Breast epithelium (tissue), 3 donors: ENCODE data around the gene VAPB.

Experiments used
- POLR2AphosphoS5 ChIP-seq, 3 donors: sonication (generic); formaldehyde crosslinking; IDR thresholded peaks; one replicate each; pipeline ENCODE4 v1.6.1; 2017; ENCODE audit warnings: antibody characterized with exemption in 3 of 3
- TF ChIP-seq, protein P1 (sequence below), 3 donors: fragments of 450-650 bp; IDR thresholded peaks; one replicate each; pipeline ENCODE4 v1.5.1; 2016 to 2017; ENCODE audit warnings: antibody characterized with exemption in 3 of 3, mild to moderate bottlenecking in 3 of 3, moderate library complexity in 3 of 3

DNA sequence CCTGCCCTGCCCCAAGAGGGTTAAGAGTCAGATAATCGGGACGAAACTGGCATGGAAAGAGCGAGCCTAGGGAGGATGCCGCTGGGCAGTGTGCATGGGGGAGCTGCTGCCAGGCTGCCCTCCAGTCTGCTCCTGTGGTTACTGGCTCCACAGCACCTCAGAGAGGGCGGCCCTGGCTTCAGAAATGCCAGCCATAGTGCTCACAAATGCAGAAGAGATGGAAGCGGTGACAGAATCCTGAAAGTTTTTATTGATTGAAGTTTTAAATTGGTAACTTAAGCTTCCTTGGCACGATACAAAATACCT lies 57.9 kb downstream of the VAPB start:
- TF ChIP-seq, protein P1, sequence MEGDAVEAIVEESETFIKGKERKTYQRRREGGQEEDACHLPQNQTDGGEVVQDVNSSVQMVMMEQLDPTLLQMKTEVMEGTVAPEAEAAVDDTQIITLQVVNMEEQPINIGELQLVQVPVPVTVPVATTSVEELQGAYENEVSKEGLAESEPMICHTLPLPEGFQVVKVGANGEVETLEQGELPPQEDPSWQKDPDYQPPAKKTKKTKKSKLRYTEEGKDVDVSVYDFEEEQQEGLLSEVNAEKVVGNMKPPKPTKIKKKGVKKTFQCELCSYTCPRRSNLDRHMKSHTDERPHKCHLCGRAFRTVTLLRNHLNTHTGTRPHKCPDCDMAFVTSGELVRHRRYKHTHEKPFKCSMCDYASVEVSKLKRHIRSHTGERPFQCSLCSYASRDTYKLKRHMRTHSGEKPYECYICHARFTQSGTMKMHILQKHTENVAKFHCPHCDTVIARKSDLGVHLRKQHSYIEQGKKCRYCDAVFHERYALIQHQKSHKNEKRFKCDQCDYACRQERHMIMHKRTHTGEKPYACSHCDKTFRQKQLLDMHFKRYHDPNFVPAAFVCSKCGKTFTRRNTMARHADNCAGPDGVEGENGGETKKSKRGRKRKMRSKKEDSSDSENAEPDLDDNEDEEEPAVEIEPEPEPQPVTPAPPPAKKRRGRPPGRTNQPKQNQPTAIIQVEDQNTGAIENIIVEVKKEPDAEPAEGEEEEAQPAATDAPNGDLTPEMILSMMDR (IDR thresholded peaks at IDR 0.05), result no peak
- no peak for TF ChIP-seq POLR2AphosphoS5 (IDR thresholded peaks at IDR 0.05)
